ENCODE measurements around the gene TNKS2.
"Not testable (repeated sequence)": the region's sequence is repeated elsewhere in the genome, so short reads cannot be mapped to it uniquely, and the experiment has no call there.

Gene TNKS2

GRCh38 chr10:91796331-91797047, 1.7 kb upstream of the TNKS2 start:
- DNase-seq (ENCODE audit: low spot score): no peak

- no peak for DNase-seq (ENCODE audit: low spot score)
These were observed 1.1 kb upstream of the TNKS2 start for GRCh38 chr10:91797048-91797690.

GRCh38 chr10:91798649-91799611, 704 bp downstream of the TNKS2 start:
- peak; percentile 29 for DNase-seq (ENCODE audit: low spot score)

GRCh38 chr10:91799612-91799975, 1.4 kb downstream of the TNKS2 start:
- DNase-seq (ENCODE audit: low spot score): peak; percentile 6

GRCh38 chr10:91800182-91800581, 2.0 kb downstream of the TNKS2 start:
- no peak for DNase-seq (ENCODE audit: low spot score)

GRCh38 chr10:91800756-91801155, 2.5 kb downstream of the TNKS2 start:
- DNase-seq (ENCODE audit: low spot score): no peak

- no peak for DNase-seq (ENCODE audit: low spot score)
These were observed 5.3 kb downstream of the TNKS2 start for GRCh38 chr10:91803386-91804125.

- no peak for DNase-seq (ENCODE audit: low spot score)
These were observed 5.9 kb downstream of the TNKS2 start for GRCh38 chr10:91804126-91804510.

- DNase-seq (ENCODE audit: low spot score): no peak
These were observed 7.0 kb downstream of the TNKS2 start for GRCh38 chr10:91805110-91805838.

- not testable (repeated sequence) for DNase-seq (ENCODE audit: low spot score)
These were observed 9.0 kb downstream of the TNKS2 start for GRCh38 chr10:91807264-91807663.

- no peak for DNase-seq (ENCODE audit: low spot score)
These were observed 15.0 kb downstream of the TNKS2 start for GRCh38 chr10:91813251-91813650.

- no peak for DNase-seq (ENCODE audit: low spot score)
These were observed 18.8 kb downstream of the TNKS2 start for GRCh38 chr10:91816981-91817380.

- DNase-seq (ENCODE audit: low spot score): no peak
These were observed 21.9 kb downstream of the TNKS2 start for GRCh38 chr10:91820144-91820543.

- DNase-seq (ENCODE audit: low spot score): no peak
These were observed 25.9 kb downstream of the TNKS2 start for GRCh38 chr10:91824076-91824475.

- DNase-seq (ENCODE audit: low spot score): no peak
These were observed 31.0 kb downstream of the TNKS2 start for GRCh38 chr10:91829268-91829667.

GRCh38 chr10:91838199-91838598, 40.0 kb downstream of the TNKS2 start:
- DNase-seq (ENCODE audit: low spot score): no peak

GRCh38 chr10:91843083-91843482, 44.9 kb downstream of the TNKS2 start:
- no peak for DNase-seq (ENCODE audit: low spot score)

GRCh38 chr10:91856637-91857036, 58.4 kb downstream of the TNKS2 start:
- no peak for DNase-seq (ENCODE audit: low spot score)

- DNase-seq (ENCODE audit: low spot score): no peak
These were observed 62.7 kb downstream of the TNKS2 start for GRCh38 chr10:91860885-91861284.

- no peak for DNase-seq (ENCODE audit: low spot score)
These were observed 65.9 kb downstream of the TNKS2 start for GRCh38 chr10:91864099-91864498.

- DNase-seq (ENCODE audit: low spot score): no peak
These were observed 66.5 kb downstream of the TNKS2 start for GRCh38 chr10:91864744-91865143.
